Measurements from ENCODE around the gene WNK2. TPM values are rescaled to one million over a fixed set of nuclear protein-coding genes. Genes with fewer than 3 reads are reported as not detected.
A peak's percentile ranks its signal among the peaks of the same experiment; 100 is the strongest.

WNK2 gene
- total and polyA plus RNA-seq, 2 donors = 4.8 to 9.3 TPM

DNA sequence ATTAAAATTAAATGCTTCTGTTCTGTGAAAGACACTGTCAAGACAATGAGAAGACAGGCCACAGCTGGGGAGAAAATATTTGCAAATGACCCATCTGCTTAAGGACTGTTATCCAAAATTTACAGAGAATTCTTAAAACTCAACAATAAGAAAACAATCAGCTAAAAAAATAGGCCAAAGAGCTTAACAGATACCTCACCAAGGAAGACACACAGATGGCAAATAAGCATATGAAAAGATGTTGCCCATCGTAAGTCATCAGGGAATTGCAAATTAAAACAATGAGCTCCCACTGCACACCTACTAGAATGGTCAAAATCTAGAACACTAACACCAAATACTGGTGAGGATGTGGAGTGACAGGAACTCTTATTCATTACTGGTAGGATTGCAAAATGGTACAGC lies 10.3 kb downstream of the WNK2 start:
- no peak overlapping the region for H3K4me3 ChIP-seq (ENCODE audit: low read depth, low read length)
- H3K4me1 ChIP-seq (ENCODE audit: insufficient read depth) = no peaks in the 10 kb centered on the region
- no peak overlapping the region for H3K27ac ChIP-seq (ENCODE audit: low read depth)
- DNase-seq (ENCODE audit: extremely low spot score) = no peak
- 66% methylated on average over 1 of the region's 1 CpG for WGBS
- H3K36me3 ChIP-seq (ENCODE audit: insufficient read depth) = no peaks in the 10 kb centered on the region

DNA sequence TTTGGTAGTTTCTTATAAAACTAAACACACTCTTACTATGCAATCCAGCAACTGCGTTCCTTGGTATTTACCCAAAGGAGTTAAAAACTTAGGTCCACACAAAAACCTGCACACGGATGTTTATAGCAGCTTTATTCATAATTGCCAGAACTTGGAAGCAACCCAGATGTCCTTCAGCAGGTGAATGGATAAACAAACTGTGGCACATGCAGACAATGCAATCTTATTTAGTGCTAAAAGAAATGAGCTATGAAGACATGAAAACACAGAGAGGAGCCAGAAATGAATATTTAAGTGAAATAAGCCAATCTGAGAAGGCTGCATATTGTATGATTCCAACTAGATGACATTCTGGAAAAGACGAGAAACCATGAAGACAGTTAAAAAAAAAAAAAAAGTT lies 10.7 kb downstream of the WNK2 start:
- Histone ChIP-seq H3K36me3 (ENCODE audit: insufficient read depth) (no peaks in the 10 kb centered on the region), H3K27ac (ENCODE audit: low read depth) (no peak overlapping the region), H3K4me1 (ENCODE audit: insufficient read depth) (no peaks in the 10 kb centered on the region), H3K4me3 (ENCODE audit: low read depth, low read length) (no peak overlapping the region)
- 42% methylated on average over 3 of the region's 3 CpGs for WGBS
- no peak for DNase-seq (ENCODE audit: extremely low spot score)

DNA sequence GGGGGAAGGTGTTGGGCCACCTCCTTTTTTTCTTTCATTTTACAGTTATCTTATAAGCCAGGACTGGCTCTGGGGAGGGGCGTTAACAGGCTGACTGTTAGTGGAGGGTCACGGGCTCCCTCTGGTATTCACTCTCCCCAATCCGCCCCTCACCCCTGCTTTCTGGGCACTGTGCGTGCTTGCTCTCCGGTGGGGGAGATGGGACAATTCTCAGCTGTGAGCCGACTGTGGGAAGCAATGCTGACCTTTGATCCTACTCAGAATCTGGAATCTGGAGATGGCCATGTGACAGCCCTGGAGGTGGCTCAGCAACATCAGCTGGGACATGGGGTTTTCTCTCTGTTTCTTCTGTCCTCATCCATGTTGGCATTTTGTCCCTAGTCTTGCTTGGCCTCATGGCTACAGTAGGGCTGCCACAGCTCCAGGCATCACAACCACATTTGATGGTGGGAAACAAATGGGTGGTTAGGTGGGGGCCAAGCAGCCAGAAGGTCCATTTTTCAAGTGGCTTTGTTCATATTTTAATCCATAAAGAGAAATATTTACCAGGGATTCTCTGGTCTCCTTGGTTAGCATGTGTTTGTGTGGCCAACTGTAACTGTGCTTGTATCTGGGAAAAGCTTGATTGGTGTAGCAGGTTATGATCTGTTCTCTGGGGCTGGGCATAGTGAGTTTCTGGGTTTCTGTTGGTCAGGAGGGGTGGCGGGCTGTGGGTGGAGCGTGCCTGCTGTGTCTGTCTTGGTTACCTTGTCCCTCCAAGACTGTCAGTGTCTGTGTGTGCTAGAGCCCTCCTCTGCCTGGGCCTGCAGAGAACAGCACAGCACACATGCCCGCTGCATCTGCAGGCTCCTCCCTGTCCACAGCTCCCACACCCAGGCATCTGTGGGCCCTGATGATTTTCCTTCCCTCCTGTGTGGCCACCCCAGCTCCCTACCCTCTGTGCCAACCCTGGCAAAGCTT lies 12.4 kb downstream of the WNK2 start:
- no peak for DNase-seq (ENCODE audit: extremely low spot score)
- Histone ChIP-seq H3K36me3 (ENCODE audit: insufficient read depth) (no peaks in the 10 kb centered on the region), H3K4me1 (ENCODE audit: insufficient read depth) (no peaks in the 10 kb centered on the region), H3K4me3 (ENCODE audit: low read depth, low read length) (no peak overlapping the region), H3K27ac (ENCODE audit: low read depth) (no peak overlapping the region)
- 86% methylated on average over 9 of the region's 9 CpGs for WGBS

DNA sequence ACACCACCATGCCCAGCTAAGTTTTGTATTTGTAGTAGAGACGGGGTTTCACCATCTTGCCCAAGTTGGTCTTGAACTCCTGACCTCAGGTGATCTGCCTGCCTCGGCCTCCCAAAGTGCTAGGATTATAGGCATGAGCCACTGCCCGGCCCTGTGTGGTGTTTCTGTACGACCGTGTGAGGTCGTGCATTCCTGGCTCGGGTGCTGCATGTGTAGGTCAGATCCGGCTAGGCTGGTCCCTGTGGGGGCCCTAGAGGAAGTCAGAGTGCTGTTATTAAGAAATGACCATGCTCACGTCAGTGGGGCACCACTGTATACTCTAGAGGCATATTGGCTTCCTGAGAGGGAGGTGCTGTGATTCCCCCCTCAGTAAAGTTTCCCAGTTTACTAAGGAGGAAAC lies 13.7 kb downstream of the WNK2 start:
- H3K4me1 ChIP-seq (ENCODE audit: insufficient read depth) = no peaks in the 10 kb centered on the region
- no peak overlapping the region for H3K4me3 ChIP-seq (ENCODE audit: low read depth, low read length)
- H3K27ac ChIP-seq (ENCODE audit: low read depth) = no peak overlapping the region
- H3K36me3 ChIP-seq (ENCODE audit: insufficient read depth) = no peaks in the 10 kb centered on the region
- no peak for DNase-seq (ENCODE audit: extremely low spot score)
- WGBS = 77% methylated on average over 9 of the region's 9 CpGs

DNA sequence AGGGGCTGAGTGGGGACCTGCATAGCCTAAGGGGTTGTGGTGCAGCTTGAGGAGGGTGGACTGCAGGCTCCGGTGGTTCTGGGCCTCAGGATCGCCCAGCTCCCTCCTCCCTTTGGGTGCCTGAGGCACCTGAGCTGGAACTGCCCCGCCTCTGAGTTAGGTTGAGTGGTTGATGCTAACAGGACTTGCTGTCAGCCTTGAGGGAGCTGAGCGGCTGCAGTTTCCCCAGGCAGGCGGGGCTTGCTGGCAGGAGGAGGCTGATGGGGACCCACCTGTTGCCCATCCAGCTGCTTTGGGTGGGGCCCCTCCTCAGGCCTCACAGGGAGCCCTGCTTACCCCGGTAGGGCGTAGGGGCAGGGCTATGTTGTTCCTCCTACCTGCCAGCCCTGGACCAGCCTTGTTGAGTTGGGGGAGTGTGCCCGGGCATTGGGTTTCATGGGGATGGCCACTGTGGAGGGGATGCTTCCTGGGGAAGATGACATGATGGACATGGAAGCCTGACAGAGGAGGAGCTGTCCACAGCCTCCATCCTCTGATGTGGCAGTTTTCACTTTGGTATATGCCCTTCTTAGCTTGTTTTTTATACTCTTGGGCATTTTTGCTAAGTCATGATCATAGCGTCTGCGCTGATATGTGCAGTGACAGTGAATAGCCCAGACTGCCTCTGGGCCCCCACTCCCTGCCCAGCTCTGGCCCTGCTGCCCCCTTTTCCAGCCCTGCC lies 14.3 kb downstream of the WNK2 start:
- Histone ChIP-seq H3K36me3 (ENCODE audit: insufficient read depth) (no peaks in the 10 kb centered on the region), H3K4me1 (ENCODE audit: insufficient read depth) (no peaks in the 10 kb centered on the region), H3K4me3 (ENCODE audit: low read depth, low read length) (no peak overlapping the region), H3K27ac (ENCODE audit: low read depth) (no peak overlapping the region)
- 89% methylated on average over 10 of the region's 10 CpGs for WGBS
- no peak for DNase-seq (ENCODE audit: extremely low spot score)

DNA sequence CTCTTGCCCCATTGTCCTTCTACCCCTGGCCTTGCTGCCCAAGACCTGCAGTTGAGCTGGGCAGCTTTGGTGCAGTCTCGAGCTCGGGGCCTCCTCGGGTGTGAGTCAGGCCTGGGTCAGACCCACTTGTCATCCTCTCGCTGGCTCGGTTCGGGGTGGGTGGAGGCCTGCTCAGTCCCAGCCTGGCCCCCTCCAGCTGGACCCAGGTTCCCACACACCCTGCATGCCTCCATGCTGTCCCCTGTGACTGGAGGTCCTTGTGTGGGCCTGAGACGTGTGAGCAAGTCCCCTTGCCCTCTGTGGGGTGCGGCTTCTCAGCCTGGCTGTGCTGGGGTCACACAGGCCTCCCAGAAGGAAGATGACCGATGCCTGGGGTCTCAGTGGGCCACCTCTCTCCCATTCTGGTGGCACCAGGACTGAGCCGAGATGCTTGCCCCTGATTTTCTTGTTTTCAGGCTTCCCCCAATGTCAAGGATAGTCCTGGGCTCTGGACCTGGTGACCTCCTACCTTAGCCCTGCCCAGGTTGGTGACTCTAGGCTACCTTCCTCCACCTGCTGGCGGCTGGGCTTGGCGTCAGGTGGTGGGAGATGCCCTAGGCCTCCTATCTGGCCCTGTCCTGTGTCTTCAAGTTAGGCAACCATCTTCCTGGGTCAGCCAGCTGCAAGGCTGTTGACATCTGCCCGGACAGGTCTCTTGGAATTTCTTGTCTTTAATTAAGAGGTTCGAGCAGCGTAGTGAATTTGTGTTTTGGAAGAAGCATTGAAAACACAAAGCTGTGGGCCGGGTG lies 15.1 kb downstream of the WNK2 start:
- no peaks in the 10 kb centered on the region for H3K4me1 ChIP-seq (ENCODE audit: insufficient read depth)
- 95% methylated on average over 16 of the region's 16 CpGs for WGBS
- DNase-seq (ENCODE audit: extremely low spot score) = no peak
- no peak overlapping the region for H3K27ac ChIP-seq (ENCODE audit: low read depth)
- no peak overlapping the region for H3K4me3 ChIP-seq (ENCODE audit: low read depth, low read length)
- no peaks in the 10 kb centered on the region for H3K36me3 ChIP-seq (ENCODE audit: insufficient read depth)

DNA sequence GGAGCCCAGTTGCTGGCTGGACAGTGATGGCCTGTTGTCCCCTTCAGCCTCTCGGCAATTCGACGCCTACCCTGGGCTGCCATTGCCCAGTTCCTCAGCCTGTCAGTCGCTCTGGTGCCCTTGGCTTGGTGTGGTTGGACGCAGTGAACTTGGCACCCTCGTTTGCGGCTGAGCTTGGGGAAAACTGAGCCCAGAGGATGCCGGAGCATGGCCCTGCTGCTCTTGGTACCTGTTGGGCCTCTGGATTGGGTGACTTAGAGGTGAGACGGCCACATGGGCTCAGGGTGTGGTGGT lies 16.5 kb downstream of the WNK2 start:
- DNase-seq (ENCODE audit: extremely low spot score) = no peak
- H3K36me3 ChIP-seq (ENCODE audit: insufficient read depth) = no peaks in the 10 kb centered on the region
- no peaks in the 10 kb centered on the region for H3K4me1 ChIP-seq (ENCODE audit: insufficient read depth)
- H3K27ac ChIP-seq (ENCODE audit: low read depth) = no peak overlapping the region
- WGBS = 95% methylated on average over 9 of the region's 9 CpGs
- H3K4me3 ChIP-seq (ENCODE audit: low read depth, low read length) = no peak overlapping the region

DNA sequence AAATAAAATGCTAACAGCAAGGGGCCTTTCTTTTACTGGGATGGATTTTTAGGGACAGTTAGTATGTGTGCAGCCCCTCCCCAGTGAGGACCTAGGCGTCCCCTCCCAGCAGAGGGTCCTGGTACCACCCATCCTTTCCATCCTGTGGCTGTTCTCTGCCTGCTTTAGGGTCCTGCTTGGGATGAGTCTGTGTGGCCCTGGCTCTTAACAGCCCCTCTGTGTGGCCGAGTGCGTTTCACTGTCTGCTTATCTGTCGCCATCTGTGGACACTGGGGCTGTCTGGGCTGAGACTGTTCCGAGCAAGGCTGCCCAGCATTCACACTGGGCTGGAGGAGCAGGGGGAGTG lies 17.0 kb downstream of the WNK2 start:
- no peaks in the 10 kb centered on the region for H3K4me1 ChIP-seq (ENCODE audit: insufficient read depth)
- H3K27ac ChIP-seq (ENCODE audit: low read depth) = no peak overlapping the region
- WGBS = 86% methylated on average over 5 of the region's 5 CpGs
- H3K36me3 ChIP-seq (ENCODE audit: insufficient read depth) = no peaks in the 10 kb centered on the region
- no peak for DNase-seq (ENCODE audit: extremely low spot score)
- no peak overlapping the region for H3K4me3 ChIP-seq (ENCODE audit: low read depth, low read length)

DNA sequence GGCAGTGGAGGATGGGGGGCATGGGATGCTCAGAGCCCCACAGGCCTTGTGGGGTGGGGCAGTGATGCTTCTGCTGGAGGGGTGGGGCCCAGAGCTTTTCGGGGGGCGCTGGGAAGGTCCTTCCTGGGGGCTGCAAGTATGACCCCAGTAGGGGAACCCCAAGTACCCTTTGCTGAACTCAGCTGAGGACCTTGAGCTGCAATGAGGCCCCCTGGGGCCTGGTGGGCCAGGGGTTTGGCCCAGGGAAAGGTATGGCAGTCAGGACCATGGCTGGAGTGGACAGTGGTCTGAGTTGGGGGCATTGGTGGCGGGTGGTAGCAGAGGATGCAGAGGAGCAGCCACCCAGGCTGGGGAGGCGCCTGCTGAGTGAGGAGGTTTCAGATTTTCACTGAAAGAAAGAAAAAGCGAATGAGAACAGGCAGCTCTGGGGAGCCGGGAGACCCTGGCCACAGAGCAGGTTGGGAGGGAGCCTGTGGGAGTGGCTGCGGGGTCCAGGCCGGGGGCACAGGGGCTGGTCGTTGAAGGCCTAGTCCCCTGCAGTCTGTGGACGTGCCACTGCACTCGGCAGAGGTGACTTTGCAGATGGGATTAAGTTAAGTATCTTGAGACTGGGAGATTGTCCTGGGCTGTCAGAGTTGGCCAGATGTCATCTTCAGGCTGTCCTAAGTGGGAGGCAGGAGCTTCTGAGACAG lies 19.2 kb downstream of the WNK2 start:
- 85% methylated on average over 11 of the region's 11 CpGs for WGBS
- H3K27ac ChIP-seq (ENCODE audit: low read depth) = no peak overlapping the region
- DNase-seq (ENCODE audit: extremely low spot score) = no peak
- H3K4me3 ChIP-seq (ENCODE audit: low read depth, low read length) = no peak overlapping the region
- H3K36me3 ChIP-seq (ENCODE audit: insufficient read depth) = no peaks in the 10 kb centered on the region
- H3K4me1 ChIP-seq (ENCODE audit: insufficient read depth) = no peaks in the 10 kb centered on the region

DNA sequence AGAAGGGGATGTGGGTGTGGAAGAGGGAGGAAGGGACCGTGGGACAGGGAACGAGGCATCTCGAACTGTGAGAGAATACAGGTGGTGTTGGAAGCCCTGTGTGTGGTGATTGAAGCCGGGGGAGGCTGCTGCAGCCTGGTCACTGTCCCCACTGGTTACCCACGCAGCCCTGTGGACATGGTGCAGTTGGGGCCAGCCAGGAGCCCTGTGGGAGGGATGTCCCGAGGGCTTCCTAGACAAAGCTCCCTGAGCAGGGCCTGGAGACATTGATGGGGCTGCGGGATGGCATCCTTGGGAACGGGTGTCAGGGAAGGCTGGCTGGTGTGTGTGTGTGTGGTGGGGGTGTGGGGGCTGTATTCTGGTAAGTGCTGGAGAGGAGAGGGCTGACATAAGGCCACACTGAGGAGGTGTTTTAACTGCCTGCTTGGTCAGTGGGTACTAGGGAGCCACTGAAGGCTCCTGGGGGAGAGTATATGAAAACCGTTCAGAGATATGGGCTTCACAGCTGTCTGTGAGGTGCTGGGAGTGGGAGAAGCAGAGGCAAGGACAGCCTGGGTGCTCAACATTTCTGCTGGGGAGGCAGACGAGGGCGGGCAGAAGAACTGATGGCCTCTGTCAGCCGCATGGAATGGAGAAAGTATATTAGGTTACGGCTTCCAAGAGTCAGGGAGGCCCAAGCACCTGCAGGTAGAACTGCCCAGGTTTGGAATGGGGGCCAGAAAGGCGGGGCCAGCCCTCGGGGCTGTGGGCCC lies 20.0 kb downstream of the WNK2 start:
- 89% methylated on average over 15 of the region's 15 CpGs for whole genome bisulfite sequencing
- H3K27ac ChIP-seq (ENCODE audit: low read depth) = no peak overlapping the region
- no peaks in the 10 kb centered on the region for H3K4me1 ChIP-seq (ENCODE audit: insufficient read depth)
- no peak overlapping the region for H3K4me3 ChIP-seq (ENCODE audit: low read depth, low read length)
- DNase-seq (ENCODE audit: extremely low spot score) = no peak
- no peaks in the 10 kb centered on the region for H3K36me3 ChIP-seq (ENCODE audit: insufficient read depth)

DNA sequence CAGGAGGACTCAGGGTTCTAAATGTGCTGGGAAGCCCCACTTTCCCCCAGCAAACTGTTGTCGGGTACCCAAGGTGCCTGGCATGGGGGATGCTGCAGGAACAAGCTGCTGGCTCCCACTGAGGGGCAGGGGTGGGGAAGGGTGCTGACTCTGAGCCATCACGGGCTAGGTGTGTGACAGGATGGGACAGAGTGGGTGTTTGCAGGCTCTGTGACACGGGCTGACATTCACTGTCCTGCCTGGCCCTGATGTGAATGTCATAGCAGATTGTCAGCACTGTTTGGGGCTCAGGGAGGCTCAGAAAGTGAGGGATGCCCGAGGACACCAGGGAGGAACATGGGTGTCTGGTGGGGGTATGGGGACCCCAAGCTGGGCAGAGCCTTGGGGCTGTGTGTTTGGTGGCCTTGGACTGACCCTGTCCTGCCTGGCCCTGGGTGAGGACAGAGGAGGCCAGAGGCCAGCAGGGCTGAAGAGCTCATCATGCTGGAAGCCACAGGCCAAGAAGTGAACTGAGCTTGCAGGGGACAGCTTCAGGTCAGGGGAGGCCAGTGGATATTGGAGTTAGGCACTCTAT lies 20.6 kb downstream of the WNK2 start:
- Histone ChIP-seq H3K36me3 (ENCODE audit: insufficient read depth) (no peaks in the 10 kb centered on the region), H3K27ac (ENCODE audit: low read depth) (no peak overlapping the region), H3K4me1 (ENCODE audit: insufficient read depth) (no peaks in the 10 kb centered on the region), H3K4me3 (ENCODE audit: low read depth, low read length) (no peak overlapping the region)
- 91% methylated on average over 4 of the region's 4 CpGs for WGBS
- no peak for DNase-seq (ENCODE audit: extremely low spot score)

DNA sequence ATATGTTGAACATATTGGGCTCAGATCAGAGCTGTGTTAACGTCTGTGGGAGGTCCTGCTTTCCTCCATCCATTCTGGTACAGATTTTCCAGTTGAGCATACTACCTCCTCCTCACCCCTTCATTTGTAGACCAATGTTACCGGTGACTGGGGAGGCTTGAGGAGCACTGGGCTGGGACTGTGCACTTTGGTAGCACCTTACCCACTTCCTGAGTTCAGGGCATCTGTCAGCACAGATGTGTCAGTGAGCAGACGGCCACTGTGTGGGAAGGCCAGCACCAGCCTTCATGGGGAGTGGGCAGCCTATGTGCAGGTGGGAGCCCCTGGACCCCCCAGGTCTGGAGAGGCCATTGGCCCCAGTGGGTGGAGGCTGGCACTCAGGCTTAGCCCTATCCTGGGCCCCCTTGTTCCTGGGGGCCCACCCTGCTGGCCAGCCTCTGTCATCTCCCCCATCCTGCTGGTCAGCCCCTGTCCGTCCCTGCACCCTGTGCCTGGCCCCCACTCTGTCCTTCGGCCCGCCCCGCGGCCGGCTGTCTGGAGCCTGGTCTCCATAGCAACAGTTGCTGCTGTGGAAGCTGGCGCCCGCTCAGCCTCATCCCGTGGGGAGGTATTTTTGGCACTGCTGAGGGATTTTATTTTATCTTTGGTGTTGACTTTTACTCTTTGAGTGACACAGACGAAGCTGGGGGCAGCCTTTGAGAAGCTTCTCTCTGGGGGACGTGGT lies 21.3 kb downstream of the WNK2 start:
- no peaks in the 10 kb centered on the region for H3K4me1 ChIP-seq (ENCODE audit: insufficient read depth)
- H3K27ac ChIP-seq (ENCODE audit: low read depth) = no peak overlapping the region
- H3K4me3 ChIP-seq (ENCODE audit: low read depth, low read length) = no peak overlapping the region
- 24% methylated on average over 14 of the region's 14 CpGs for WGBS
- DNase-seq (ENCODE audit: extremely low spot score) = peak; percentile 49
- H3K36me3 ChIP-seq (ENCODE audit: insufficient read depth) = no peaks in the 10 kb centered on the region
